IPS-11a (cell line): ENCODE data around the gene VGF.
A peak's percentile ranks its signal among the peaks of the same experiment; 100 is the strongest.

Experiments used
- H3K4me3 ChIP-seq: one replicate; pipeline ENCODE4 v1.5.1; 2013; ENCODE audit warnings: low read depth, low read length, control low read depth

The VGF gene

DNA sequence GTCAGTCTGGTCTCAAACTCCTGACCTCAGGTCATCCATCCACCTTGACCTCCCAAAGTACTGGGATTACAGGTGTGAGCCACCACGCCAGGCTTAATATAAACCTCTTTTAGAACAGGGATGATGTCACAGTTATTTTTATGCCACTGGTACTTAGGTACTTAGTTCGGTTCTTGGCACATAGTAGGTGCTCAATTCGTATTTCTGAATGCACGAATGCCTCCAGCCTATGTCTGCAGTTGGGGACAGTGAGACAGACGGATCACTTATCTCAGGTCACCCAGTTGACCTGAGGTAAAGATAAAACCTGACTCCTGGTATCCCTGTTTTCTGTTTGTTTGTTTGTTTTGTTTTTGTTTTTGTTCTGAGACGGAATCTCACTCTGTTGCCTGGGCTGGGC lies 20.8 kb upstream of the VGF start:
- no peak overlapping the region for H3K4me3 ChIP-seq

DNA sequence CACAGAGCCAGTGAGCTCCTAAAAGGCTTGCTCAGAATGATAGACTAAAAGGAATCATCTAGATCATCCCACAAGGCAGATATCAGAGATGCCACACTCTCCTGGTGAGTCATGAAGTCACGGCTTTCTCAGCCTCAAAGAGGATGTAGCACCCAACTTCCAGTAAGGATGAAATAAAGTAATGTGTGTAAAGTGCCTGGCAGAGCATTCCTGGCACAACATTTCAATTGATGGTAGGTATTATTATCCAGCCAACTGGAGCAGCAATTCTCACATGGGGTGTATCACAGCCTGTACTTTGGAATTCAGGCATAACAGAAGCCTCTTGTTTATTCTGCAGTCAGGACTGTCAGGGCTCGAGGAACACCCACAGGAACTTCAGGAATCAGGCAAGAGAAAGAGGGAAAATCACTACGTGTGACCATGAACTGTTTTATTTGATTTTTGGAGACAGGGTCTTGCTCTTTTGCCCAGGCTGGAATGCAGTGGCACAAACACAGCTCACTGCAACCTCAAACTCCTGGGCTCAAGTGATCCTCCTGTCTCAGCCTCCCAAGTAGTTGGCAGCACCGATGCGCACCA lies 20.0 kb upstream of the VGF start:
- H3K4me3 ChIP-seq: no peak overlapping the region

DNA sequence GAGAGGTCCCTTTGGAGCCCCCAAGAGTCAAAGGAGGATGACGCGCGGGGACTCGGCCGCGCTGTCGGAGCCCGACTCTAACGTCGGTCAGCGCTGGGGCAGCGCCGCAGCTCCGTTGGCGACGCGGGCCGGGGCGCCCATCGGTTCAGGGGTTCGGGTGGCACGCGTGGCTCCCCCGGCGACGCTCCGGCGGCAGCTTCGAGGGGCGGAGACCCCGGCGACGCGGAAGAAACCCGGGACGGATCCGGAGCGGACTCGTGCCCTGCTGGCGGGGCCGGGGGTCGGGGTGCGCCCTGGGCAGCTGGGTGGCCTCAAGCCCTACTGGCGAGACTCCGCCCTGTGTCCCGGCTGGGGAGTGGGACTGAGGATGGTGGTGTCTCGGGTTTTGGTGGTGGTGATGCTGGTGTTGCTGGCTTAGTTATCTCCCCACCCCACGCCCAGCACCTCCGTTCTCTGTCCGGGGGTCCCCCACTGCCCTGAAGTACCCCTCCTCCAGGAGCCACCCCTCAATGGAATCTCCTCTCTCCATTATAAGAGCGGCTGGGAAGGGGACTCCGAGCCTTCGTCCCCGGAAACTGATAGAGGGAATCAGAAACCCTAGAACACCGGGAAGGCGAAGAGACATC lies 14.9 kb upstream of the VGF start, which contains the start of gene NAT16:
NAT16 (minus strand) TSS at position 164 of the 626 bp plus-strand sequence. CDS start 5,486 bp downstream, outside the sequence.
- H3K4me3 ChIP-seq: peak within 1 kb of the TSS; percentile 33

DNA sequence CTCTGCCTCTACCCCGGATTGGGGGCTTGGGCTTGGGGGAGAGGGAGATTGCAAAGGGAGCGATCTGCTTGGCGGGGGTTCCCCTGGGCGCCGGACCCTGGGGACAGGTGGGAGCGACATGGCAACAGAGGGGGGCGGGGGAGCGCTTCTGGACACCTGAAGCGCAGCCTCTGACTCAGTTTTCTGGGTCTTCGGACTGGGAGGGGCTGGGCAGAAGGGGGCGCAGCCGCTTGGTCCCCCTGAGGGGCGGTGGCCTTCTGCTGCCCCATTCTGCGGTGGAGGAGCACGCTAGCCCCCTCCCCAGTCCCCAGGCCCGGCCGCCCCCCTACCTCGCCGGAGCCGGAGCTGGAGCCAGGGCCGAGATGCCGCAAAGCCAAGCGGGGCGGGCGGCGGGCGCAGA lies 14.3 kb upstream of the VGF start:
- peak overlapping the region; percentile 33 for H3K4me3 ChIP-seq

DNA sequence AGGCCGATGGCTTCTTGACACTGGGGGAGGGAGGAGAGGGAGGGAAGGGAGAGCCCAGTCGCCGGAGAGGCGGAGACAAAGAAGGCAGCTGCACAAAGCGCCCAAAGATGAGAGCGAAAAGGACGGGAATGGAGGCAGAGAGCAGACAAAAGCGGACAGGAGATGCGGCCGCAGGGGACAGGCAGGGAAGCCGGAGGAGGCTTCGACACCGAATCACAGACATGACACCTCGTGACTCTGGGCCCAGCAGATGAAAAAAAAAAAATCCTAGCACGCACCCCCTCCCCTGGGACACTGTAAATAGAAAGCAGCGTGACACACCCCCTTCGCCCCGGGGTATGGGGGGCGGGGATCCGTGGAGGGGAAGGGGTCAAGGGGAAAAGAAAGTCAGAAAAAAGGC lies 13.7 kb upstream of the VGF start:
- peak overlapping the region; percentile 21 for H3K4me3 ChIP-seq

DNA sequence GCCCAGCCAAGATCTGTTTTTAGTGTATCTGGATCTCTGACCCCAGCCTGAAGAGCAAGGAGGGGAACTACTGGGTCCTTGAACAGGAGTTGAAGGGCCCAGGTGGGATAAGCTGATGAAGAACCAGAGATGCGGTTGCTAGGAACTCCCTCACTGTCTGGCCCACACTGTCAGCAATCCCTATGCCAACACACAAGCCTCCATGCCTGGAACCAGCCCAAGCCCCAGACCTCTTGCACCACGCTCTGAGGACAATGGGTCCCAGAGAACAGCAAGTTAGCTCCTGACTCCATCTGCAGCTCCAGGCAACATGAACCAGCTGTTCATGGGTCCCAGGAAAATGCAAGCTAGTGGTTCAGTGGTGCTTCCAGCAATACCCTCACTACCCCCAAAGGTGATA lies 12.3 kb upstream of the VGF start:
- H3K4me3 ChIP-seq: no peak overlapping the region

DNA sequence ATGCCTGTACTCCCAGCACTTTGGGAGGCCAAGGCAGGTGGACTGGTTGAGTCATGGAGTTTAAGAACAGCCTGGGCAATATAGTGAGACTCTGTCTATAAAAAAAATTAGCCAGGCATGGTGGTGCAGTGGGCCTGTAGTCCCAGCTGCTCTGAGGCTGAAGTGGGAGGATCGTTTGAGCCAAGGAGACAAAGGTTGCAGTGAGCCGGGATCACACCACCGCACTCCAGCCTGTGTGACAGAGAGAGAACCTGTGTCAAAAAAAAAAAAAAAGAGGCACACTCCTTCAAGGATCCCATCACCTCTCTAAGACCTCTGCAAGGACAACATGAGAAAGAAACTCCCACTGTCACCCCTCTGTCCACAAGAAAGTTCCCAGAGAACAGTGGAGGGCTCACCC lies 10.3 kb upstream of the VGF start:
- no peak overlapping the region for H3K4me3 ChIP-seq

DNA sequence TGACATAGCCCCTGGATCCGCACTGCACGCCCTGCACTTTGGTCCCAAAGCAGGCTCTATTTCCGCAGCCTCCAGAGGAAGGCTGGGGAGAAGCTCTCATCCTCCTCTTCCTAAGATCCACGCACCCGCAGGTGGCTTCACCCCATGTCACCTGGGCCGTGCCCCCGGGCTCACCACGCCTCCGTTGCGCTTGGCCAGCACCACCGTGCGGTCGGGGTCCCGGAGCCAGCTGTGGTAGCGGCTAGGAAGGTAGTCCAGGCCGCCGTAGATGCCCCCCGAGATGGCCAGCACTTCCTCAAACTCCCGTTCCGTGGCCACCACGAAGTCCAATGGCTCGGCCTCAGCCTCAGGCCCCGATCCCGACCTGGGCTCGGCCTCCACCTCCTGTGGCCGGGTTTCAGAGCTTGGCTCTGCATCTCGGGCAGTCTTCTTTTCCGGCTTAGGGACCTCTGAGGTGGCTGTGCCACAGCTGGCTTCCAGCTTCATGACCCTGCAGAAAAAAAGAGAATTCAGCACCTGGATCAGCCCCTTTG lies 9.0 kb upstream of the VGF start:
- no peak overlapping the region for H3K4me3 ChIP-seq

DNA sequence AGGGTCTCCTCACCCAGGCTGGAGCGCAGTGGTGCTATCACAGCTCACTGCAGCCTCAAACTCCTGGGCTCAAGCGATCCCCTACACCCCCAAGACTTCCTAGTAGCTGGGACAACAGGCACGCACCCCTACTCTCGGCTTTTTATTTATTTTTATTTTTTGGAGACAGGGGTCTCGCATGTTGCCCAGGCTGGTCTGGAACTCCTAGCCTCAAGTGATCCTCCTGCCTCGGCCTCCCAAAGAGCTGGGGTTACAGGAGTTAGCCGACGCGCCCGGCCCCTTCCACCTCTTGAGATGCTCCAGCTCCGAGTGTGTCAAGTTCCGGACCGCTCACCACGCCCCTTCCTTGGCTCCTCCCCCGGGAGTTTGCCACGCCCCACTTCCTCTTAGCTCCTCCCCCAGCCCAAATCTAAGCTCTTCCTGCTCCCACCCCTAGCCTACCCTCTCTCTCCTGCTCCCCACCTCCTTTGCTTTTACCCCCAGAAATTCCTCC lies 8.4 kb upstream of the VGF start:
- H3K4me3 ChIP-seq: no peak overlapping the region

DNA sequence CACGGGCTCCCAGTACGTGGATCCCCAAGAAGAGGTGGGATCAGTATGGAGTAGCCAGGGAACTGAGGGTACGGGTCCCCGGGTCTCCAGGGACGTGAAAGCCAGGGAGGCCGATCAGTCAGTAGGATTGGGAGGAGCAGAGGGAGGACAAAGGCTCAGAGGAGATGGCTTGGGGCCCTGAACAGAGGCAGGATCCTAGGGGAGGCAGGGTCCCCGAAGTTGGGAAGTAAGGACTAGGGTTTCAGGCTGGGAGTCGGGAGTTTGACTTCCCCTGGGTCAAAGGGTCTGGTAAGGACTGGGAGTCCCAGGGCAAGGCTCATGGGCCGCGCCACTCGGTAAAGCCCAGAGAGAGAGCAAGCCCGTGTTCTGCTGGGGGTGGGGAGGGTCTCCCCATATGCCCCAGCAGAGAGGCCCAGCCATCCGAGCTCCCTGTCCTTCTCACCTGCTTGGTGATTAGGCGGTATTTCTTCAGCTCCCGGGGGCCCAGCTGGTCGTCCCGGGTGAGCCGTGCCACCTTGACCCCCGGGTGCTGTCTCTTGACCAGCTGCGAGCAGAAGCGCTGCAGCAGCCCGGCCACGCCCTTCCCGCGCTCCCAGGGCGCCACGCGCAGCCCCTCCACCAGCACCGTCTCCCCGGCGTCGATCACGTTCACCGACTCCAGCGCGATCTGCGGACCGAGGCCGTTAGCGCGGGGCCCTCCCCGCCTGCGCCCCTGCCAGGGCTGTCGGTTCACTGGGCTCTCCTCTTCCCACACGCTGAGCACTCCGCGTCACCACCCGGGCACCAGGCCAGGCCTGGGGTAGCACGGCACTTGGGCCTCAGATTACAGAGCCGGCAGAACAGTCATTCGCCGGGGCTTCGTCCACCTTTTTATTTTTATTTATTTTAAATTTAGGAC lies 7.7 kb upstream of the VGF start:
- H3K4me3 ChIP-seq: no peak overlapping the region

DNA sequence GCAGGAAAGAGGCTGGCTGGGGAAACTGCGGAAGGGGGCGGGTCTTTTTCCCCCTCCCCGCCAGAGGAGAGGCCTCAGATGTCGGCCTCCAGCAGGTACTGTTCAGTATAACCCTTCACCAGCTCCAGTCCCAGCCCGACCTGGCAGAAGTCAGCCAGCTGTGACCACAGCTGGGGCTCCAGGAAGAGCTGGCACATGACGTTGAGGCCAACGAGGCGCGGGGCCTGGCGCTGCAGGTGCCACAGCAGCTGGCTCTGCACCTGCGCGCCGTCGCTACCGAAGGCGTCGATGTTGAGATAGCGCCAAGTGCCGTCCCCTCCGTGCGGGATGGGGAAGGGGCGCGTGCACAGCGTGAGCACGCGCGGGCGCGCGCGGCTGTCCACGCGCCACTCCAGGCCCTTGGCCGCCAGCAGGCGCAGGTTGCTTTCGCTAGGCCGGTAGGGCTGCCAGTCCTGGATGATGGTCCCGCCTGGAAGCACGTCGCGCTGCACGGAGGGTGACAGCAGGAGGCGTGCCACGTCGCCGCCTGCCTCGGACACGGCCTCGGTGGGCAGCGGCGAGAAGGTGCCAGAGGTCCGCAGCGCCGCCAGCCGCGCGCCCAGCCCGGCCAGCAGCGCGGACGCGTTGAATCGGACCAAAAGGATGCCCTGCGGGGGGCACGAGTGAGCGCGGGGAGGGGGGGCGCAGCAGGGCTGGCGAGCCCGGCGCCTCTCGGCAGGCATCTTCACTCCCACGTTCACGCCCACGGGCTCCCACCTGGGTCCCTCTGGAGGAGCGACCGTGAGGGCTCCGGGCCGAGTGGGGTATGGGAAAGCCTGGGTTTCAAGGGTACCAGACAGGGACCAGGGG lies 6.9 kb upstream of the VGF start:
- peak overlapping the region; percentile 17 for H3K4me3 ChIP-seq

DNA sequence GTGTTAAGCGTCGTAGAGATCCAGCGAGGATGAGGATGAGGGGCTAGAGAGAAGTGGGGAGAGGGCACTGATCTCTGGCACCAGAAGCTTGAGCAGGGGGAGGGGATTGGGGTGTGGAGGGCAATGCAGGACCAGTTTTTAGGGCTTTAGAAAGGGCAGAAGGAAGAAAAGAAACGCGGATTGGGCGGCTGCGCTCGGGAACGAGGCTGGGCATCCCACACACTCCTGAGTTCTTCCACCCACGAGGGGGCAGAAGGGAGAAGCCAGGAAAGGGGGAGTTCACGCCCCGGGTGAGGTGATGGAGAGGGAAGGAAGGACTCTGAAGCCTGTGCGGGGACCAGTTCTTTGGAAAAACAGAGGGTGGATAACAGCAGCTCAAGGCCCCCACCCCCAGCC lies 6.1 kb upstream of the VGF start:
- no peak overlapping the region for H3K4me3 ChIP-seq

DNA sequence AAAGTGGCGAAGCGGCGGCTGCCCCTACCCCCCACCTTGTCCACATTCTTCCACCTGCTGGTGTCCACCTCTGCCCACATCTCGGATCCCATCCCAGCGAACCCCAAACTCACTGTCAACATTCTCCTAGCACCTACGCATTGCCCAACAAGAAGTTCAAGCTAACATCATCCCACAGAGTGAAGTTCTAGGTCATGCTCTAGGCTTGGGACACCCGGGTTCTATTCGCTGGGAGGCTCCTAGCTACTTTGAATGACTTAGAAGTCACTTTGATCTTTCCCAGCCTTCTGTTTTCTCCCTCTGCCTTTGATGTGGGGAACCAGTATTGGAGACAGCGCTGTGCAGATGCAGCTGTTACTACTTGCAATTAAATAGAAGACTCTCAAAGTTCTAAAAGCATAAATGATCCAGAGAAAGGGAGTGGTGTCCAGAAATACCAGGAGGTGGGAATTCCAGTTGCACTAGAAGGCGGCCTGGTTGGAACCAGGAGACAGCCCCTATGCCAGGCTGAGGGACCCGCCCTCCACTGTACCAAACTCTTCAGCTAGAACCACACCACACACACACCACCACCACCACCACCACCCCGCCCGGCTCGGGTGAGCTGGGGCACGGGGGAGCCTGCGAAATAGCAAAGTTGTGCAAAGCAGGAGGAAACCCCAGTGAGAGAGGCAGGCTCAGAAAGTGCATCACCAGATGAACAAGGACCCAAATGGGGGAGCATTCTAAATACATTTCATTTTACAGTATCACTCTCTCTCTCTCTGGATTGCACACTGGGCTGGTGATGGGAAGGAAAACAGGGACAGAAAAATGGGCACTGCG lies 5.5 kb upstream of the VGF start:
- no peak overlapping the region for H3K4me3 ChIP-seq

DNA sequence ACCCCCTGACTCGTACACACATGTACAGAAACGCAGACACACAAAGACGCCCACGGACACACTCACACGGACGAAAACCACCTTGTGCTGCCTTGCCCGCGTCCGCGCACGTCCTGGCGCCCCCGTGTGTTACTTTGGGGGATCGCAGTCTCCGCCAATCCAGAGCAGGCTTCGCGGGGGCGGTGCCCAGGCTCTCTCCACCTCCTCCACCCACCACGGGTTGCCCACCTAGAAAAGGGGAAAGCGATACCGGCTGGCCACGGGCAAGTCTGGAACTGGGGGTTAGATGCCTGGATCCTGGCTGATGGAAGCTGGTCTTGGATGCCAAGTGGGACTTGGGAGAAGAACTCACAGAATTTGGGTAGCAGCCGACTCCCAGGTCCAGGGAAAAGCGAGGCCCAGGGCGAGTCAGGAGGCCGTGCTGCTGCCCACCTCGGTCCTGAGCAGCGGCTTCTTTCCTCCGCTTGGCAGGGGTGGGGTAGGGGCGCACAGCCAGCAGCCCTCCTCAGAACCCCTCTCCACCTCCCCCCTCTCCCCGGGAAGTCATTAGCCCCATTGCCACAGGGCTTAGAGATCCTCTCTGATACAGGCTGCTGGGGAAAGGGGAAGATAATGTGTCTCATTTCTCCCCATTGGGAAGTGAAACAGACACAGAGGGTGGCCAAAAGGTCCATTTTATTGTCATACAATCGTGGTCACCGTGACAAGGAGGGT lies 4.6 kb upstream of the VGF start:
- peak overlapping the region; percentile 8 for H3K4me3 ChIP-seq

DNA sequence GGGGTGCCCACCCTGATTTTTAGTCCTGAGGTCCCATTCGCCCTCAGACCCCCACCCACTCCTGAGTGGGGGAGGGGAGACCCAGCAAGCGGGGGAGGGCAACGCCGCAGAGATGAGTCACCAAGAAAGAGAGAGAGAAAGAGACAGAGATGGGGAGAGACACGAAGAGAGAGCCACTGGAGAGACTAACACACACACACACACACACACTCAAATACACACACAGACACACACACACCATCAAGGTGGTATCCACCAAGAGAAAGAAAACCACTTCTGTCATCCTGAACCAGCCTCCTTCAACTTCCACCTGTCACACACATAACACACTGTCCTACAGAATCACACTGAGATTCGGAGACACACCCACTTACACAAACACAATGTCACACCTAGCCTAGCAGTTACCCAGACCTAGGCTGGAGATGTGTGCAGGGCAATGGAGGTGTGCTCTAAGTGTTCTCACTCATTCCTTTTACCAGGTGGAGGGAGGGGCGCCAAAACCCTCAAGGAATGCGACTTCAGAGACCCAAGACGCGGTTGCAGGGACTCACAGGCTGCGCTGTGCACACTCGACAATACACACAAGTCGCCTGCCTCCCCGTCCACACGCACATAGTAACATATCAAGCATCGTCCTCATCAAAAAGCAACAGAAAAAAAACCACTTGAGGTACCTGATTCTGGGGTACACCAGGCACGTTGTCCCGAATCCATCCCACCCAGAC lies 3.9 kb upstream of the VGF start:
- H3K4me3 ChIP-seq: peak overlapping the region; percentile 24

DNA sequence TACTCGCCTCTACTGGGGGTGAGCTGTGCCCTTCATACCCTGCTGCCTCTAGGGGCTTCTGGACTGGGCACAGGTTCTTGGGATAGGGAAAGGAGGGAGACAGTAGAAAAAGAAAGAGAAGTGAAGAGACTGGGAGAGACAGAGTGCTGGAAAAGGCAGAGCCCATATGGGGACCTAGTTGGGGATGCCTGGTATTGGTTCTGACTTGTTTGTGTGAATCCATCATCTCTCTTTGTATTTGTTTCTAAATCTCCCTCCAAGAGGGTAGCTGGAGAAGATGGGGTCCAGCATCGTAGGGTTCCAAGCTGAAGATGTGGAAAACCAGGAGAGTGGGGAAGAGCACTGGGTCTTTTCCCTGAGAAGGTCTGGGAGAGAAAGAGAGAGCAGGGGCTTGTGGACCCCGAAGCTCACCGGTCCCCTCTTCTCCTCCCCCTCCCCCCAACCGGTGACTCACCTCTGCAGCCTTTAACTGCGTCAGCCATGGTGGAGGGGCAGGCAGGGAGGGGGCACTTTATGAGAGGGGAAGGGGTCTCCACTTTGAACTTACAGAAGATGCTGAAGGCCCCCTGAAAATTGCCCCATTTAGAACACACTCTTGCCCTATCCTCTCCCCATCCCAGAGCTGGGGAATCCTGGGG lies 3.2 kb upstream of the VGF start:
- no peak overlapping the region for H3K4me3 ChIP-seq

DNA sequence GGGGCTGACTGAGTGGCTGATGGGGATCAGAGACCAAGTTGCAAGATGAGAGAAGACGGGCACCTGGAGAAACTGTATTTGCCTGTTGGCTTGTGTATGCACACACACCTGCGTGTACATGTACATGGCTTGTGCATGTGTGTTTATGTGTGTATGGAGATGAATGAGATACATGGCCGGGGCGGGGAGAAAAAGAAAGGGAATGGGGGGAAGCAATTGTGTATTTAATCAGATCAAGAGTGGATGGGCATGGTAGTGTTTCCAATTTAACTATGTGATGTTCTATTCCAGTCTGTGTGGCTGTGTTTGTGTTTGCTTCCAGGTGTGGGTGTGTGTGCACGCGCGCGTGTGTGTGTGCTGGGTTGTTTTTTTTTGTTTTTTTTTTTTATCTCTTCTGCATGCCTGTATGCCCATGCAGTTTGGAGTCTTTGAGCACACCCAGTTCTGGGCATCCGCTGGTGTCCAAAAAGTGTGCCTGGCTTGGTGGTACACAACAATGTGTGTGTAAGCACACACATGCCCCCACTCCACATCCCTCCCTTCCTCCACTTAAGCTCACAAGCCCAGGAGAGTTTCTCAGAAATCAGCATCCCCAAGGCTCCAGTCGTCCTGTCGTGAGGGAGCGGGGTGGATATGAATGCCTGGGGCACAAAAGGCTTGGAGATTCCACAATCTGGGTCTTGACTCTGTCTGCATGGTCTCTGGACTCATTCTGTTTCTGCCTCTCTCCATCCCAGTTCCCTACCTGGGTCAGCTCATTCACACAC lies 2.5 kb upstream of the VGF start:
- no peak overlapping the region for H3K4me3 ChIP-seq
